Mesothelial cell of epicardium (in vitro differentiated cells): ENCODE data around the gene REPIN1. TPM values are rescaled to one million over a fixed set of nuclear protein-coding genes. Genes with fewer than 3 reads are reported as not detected.

Experiments used
- DNase-seq, 2 experiments: peaks; one replicate each; pipeline ENCODE4 v3.0.0; 2021; ENCODE audit warnings: low spot score in 2 of 2; ENCODE audit not compliant: unreplicated experiment in 2 of 2
- H3K27ac Mint-ChIP-seq: 2 replicates; pipeline ENCODE4 v1.8.0; 2021; ENCODE audit warnings: mixed read lengths
- H3K27me3 Mint-ChIP-seq: 2 replicates; pipeline ENCODE4 v1.8.0; 2021; ENCODE audit warnings: low read depth, mixed read lengths
- H3K36me3 Mint-ChIP-seq: 2 replicates; pipeline ENCODE4 v1.8.0; 2021; ENCODE audit warnings: mixed read lengths
- H3K4me1 Mint-ChIP-seq: 2 replicates; pipeline ENCODE4 v1.8.0; 2021; ENCODE audit warnings: mixed read lengths
- H3K4me3 Mint-ChIP-seq: 2 replicates; pipeline ENCODE4 v1.8.0; 2021; ENCODE audit warnings: mild to moderate bottlenecking, moderate library complexity, mixed read lengths
- H3K9me3 Mint-ChIP-seq: 2 replicates; pipeline ENCODE4 v1.8.0; 2021; ENCODE audit warnings: mixed read lengths
- total RNA-seq: library from RNA; stranded (reverse); gene quantifications from 3 replicates; pipeline ENCODE4 v1.2.1, GENCODE V29; 2021
- TF ChIP-seq, protein P1 (sequence below): fragments of 200-600 bp; sonication (generic); IDR thresholded peaks from one replicate; pipeline ENCODE4 v1.5.0; 2021; ENCODE audit warnings: antibody characterized with exemption; ENCODE audit not compliant: unreplicated experiment

Gene REPIN1
- total RNA-seq, 1 donor from 2014 or later = 148 TPM

- no peaks in the 10 kb centered on the region for H3K9me3 Mint-ChIP-seq
- no peak overlapping the region for H3K27ac Mint-ChIP-seq
- no peak for DNase-seq
- TF ChIP-seq, protein P1, sequence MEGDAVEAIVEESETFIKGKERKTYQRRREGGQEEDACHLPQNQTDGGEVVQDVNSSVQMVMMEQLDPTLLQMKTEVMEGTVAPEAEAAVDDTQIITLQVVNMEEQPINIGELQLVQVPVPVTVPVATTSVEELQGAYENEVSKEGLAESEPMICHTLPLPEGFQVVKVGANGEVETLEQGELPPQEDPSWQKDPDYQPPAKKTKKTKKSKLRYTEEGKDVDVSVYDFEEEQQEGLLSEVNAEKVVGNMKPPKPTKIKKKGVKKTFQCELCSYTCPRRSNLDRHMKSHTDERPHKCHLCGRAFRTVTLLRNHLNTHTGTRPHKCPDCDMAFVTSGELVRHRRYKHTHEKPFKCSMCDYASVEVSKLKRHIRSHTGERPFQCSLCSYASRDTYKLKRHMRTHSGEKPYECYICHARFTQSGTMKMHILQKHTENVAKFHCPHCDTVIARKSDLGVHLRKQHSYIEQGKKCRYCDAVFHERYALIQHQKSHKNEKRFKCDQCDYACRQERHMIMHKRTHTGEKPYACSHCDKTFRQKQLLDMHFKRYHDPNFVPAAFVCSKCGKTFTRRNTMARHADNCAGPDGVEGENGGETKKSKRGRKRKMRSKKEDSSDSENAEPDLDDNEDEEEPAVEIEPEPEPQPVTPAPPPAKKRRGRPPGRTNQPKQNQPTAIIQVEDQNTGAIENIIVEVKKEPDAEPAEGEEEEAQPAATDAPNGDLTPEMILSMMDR = no peak
- H3K4me3 Mint-ChIP-seq = no peak overlapping the region
- H3K4me1 Mint-ChIP-seq = peaks cover 29% of the 10 kb centered on the region
- peaks cover 11% of the 10 kb centered on the region for H3K36me3 Mint-ChIP-seq
- H3K27me3 Mint-ChIP-seq = no peaks in the 10 kb centered on the region
Observed at GRCh38 chr7:150397346-150398107, 28.9 kb downstream of the REPIN1 start.

DNA sequence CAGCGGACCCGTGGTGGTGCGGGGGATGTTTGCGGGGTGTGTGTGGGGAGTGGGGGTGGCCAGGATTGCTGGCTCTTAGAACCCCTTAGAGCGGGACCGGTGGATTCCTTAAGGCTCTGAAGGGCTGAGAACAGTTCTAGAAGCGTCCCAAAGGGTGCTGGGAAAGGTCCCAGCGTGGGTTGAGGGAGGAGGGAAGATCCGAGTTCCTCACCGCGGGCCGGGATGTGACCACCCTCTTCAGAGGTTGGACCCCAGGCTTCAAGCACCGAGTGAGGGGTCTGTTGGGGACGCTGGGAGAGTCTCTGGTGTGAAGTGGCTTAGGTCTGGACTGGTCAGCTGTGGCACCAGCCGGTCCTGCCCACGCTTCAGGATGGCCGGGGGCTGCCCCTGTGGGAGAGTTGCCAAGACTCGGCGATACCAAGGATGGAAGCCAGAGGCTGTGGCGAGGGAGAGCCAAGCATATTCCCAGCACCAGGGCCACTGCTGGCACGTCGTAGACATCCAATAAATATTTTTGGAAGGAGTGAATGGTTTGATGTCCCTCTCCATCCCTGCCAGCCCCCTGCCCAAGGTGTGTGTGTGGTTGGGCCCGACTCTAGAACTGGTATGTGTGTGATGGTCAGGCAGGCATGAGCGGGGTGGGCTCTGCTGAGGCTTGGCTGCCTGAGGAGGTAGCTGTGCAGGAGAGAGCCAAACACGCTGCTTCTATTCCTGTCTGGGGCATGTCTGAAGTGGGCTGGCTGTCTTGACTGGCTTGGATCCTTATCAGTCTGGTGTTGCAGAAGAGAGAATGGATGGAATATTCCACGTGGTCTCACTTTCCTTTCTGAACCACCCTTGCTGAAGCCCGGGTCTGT, 29.7 kb downstream of the REPIN1 start:
- Mint-ChIP-seq H3K4me1 (peaks cover 32% of the 10 kb centered on the region), H3K27ac (no peak overlapping the region), H3K36me3 (peaks cover 11% of the 10 kb centered on the region), H3K9me3 (no peaks in the 10 kb centered on the region), H3K4me3 (no peak overlapping the region), H3K27me3 (no peaks in the 10 kb centered on the region)
- TF ChIP-seq, protein P1 = no peak
- DNase-seq = no peak

- TF ChIP-seq, protein P1 = no peak
- H3K9me3 Mint-ChIP-seq = no peaks in the 10 kb centered on the region
- H3K4me1 Mint-ChIP-seq = peaks cover 37% of the 10 kb centered on the region
- no peak overlapping the region for H3K27ac Mint-ChIP-seq
- no peaks in the 10 kb centered on the region for H3K27me3 Mint-ChIP-seq
- no peak for DNase-seq
- H3K36me3 Mint-ChIP-seq = peaks cover 11% of the 10 kb centered on the region
- H3K4me3 Mint-ChIP-seq = no peak overlapping the region
Observed at GRCh38 chr7:150398965-150399320, 30.3 kb downstream of the REPIN1 start.

DNA sequence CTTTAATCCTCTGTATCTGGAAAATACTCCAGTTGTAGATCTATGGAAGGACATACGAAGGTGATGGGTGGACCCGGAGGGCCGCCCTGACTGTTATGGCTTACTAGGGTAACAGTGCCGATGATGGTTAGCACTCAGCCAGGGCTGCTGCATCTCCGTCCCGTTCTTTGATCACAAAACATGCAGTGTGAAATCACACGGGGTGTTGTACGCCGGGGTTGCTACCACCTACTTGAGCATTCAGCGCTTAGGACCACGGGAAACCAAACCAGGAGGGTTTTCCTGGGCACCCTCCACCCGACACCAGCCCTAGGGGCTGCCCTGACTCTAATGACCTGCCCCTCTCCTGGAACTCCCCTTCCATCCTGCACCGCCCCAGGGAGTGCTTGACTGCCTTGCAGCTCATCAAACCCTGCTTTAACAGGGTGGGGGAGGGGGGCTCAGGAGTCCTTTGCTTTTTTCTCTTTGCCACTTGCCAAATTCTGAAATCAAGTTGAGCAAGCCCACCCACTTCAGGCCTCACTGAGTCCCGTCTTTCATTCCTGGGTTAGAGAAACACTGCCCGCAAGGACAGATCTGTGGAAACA, 30.9 kb downstream of the REPIN1 start:
- no peak overlapping the region for H3K4me3 Mint-ChIP-seq
- no peaks in the 10 kb centered on the region for H3K27me3 Mint-ChIP-seq
- DNase-seq = no peak
- peaks cover 41% of the 10 kb centered on the region for H3K4me1 Mint-ChIP-seq
- no peak overlapping the region for H3K27ac Mint-ChIP-seq
- TF ChIP-seq, protein P1 = no peak
- H3K9me3 Mint-ChIP-seq = no peaks in the 10 kb centered on the region
- peaks cover 11% of the 10 kb centered on the region for H3K36me3 Mint-ChIP-seq

- no peak overlapping the region for H3K27ac Mint-ChIP-seq
- DNase-seq = no peak
- H3K4me3 Mint-ChIP-seq = no peak overlapping the region
- H3K36me3 Mint-ChIP-seq = peaks cover 11% of the 10 kb centered on the region
- TF ChIP-seq, protein P1 = no peak
- H3K9me3 Mint-ChIP-seq = no peaks in the 10 kb centered on the region
- H3K27me3 Mint-ChIP-seq = no peaks in the 10 kb centered on the region
- H3K4me1 Mint-ChIP-seq = peaks cover 43% of the 10 kb centered on the region
Observed at GRCh38 chr7:150400008-150400787, 31.6 kb downstream of the REPIN1 start.
